Activated CD8-positive, alpha-beta memory T cell treated with anti-CD3 and anti-CD28 coated beads, Interleukin-2, amount 50 U/mL, for 4 hours (primary cell): Measurements from ENCODE around the gene SBK1.

ENCODE experiments used
- DNase-seq: peaks from one replicate; pipeline ENCODE4 v3.0.0-alpha.2; 2020

SBK1 gene

GRCh38 chr16:28283173-28283572 is 9.2 kb upstream of the SBK1 start:
- DNase-seq: no peak

- no peak for DNase-seq
These were observed 8.3 kb upstream of the SBK1 start for GRCh38 chr16:28283798-28284577.

GRCh38 chr16:28285649-28286048 is 6.7 kb upstream of the SBK1 start:
- no peak for DNase-seq

- DNase-seq: no peak
These were observed 4.2 kb upstream of the SBK1 start for GRCh38 chr16:28288114-28288513.

- no peak for DNase-seq
These were observed 3.3 kb upstream of the SBK1 start for GRCh38 chr16:28289048-28289447.

- no peak for DNase-seq
These were observed 2.1 kb upstream of the SBK1 start for GRCh38 chr16:28289939-28290858.

GRCh38 chr16:28290859-28291254 is 1.5 kb upstream of the SBK1 start:
- DNase-seq: no peak

- DNase-seq: no peak
These were observed 641 bp downstream of the SBK1 start for GRCh38 chr16:28292731-28293600.

- no peak for DNase-seq
These were observed 1.3 kb downstream of the SBK1 start for GRCh38 chr16:28293601-28293960.

- DNase-seq: no peak
These were observed 1.9 kb downstream of the SBK1 start for GRCh38 chr16:28294201-28294600.

GRCh38 chr16:28295276-28295675 is 3.0 kb downstream of the SBK1 start:
- no peak for DNase-seq

- DNase-seq: no peak
These were observed 5.0 kb downstream of the SBK1 start for GRCh38 chr16:28297308-28297707.

- DNase-seq: no peak
These were observed 5.6 kb downstream of the SBK1 start for GRCh38 chr16:28297784-28298510.

GRCh38 chr16:28298511-28298878 is 6.2 kb downstream of the SBK1 start:
- DNase-seq: no peak

- DNase-seq: no peak
These were observed 8.0 kb downstream of the SBK1 start for GRCh38 chr16:28300327-28300726.

- no peak for DNase-seq
These were observed 8.8 kb downstream of the SBK1 start for GRCh38 chr16:28301154-28301553.

- no peak for DNase-seq
These were observed 9.3 kb downstream of the SBK1 start for GRCh38 chr16:28301620-28302019.

- DNase-seq: no peak
These were observed 10.8 kb downstream of the SBK1 start for GRCh38 chr16:28303132-28303531.

- no peak for DNase-seq
These were observed 11.9 kb downstream of the SBK1 start for GRCh38 chr16:28304214-28304613.

GRCh38 chr16:28307936-28308335 is 15.6 kb downstream of the SBK1 start:
- DNase-seq: no peak

- DNase-seq: no peak
These were observed 16.7 kb downstream of the SBK1 start for GRCh38 chr16:28308794-28309584.
